PFSK-1 (cell line): ENCODE measurements around the gene NSMF.

Experiments
- FOXP2 ChIP-seq: optimal IDR thresholded peaks from 2 replicates; pipeline ENCODE3; 2011; ENCODE audit warnings: borderline replicate concordance, control low read depth, inconsistent platforms; ENCODE audit not compliant: insufficient read depth; ENCODE audit errors: extremely low read length, extremely low read depth
- POLR2AphosphoS5 ChIP-seq: IDR thresholded peaks from 2 replicates; pipeline ENCODE4 v1.6.1; 2012; ENCODE audit warnings: low read depth, mild to moderate bottlenecking, control low read depth, low read length, moderate library complexity
- REST ChIP-seq, 2 experiments: IDR thresholded peaks; 2 replicates each; pipeline versions ENCODE4 v1.6.1 to v1.8.0; 2011 to 2012; ENCODE audit warnings: low read depth in 2 of 2, low read length in 2 of 2, control low read depth in 1 of 2, inconsistent platforms in 1 of 2, mild to moderate bottlenecking in 1 of 2, moderate library complexity in 1 of 2; ENCODE audit not compliant: insufficient read depth in 1 of 2
- SIN3A ChIP-seq: IDR thresholded peaks from 2 replicates; pipeline ENCODE4 v1.6.1; 2012; ENCODE audit warnings: mild to moderate bottlenecking, low read length, moderate library complexity, borderline replicate concordance; ENCODE audit not compliant: insufficient read depth
- TAF1 ChIP-seq: IDR thresholded peaks from 2 replicates; pipeline ENCODE4 v1.6.1; 2012; ENCODE audit warnings: low read length, control low read depth, borderline replicate concordance; ENCODE audit not compliant: insufficient read depth

- TF ChIP-seq POLR2AphosphoS5 (no peak), TAF1 (no peak), SIN3A (no peak), REST (IDR thresholded peaks at IDR 0.05; ENCODE audit: insufficient read depth in 1 of 2, low read depth in 2 of 2, low read length in 2 of 2) (no peak), FOXP2 (no peak)
These were observed 50.3 kb downstream of the NSMF start for GRCh38 chr9:137408651-137409405.
